ENCODE measurements around the gene MAPK13.

The MAPK13 gene

GRCh38 chr6:36120539-36120938, 9.8 kb upstream of the MAPK13 start (continued):
- no peak for TF ChIP-seq REST (tag by site-specific recombination; IDR thresholded peaks at IDR 0.05)
- no peak for TF ChIP-seq ZNF529 (tag by site-specific recombination; IDR thresholded peaks at IDR 0.05; ENCODE audit: insufficient replicate concordance)

- Histone ChIP-seq H3K27ac (ENCODE audit: extremely low read depth, low read depth, low read length) (no peak overlapping the region), H3K4me3 (ENCODE audit: low read depth, low read length) (no peak overlapping the region), H3K36me3 (ENCODE audit: control insufficient read depth in 2 of 2, insufficient read depth in 1 of 2, low read length in 2 of 2) (no peaks in the 10 kb centered on the region), H3K4me1 (ENCODE audit: control insufficient read depth, insufficient read depth, low read length) (no peaks in the 10 kb centered on the region), H3K9me3 (ENCODE audit: control insufficient read depth, insufficient read depth, low read depth, low read length) (no peaks in the 10 kb centered on the region)
- 0 out of 2 replicates have a peak, but pooled peaks have one; percentile 15 for TF ChIP-seq PATZ1 (tag by site-specific recombination; IDR thresholded peaks at IDR 0.05)
- TF ChIP-seq ZNF223 (tag by site-specific recombination; IDR thresholded peaks at IDR 0.05) = no peak
- 0 out of 2 replicates have a peak, but pooled peaks have one; percentile 11 for TF ChIP-seq KLF9 (tag by site-specific recombination; IDR thresholded peaks at IDR 0.05; ENCODE audit: low read depth)
- POLR2A ChIA-PET = interaction anchor here (1.7 to 2.2 kb wide), 2 partner anchors 76 to 93 kb away, joined by 5 to 10 read pairs; partner anchors contain the start of gene MAPK14
- CTCF ChIA-PET = interaction anchor here (0.6 to 6.9 kb wide), 13 partner anchors 11 to 639 kb away, joined by 3 to 53 read pairs (median 3); no protein-coding TSS in a partner anchor
Measured at GRCh38 chr6:36120979-36121786, 9.1 kb upstream of the MAPK13 start.

- no peak overlapping the region for H3K27ac ChIP-seq (ENCODE audit: extremely low read depth, low read depth, low read length)
Measured at GRCh38 chr6:36121787-36122494, 8.4 kb upstream of the MAPK13 start.

GRCh38 chr6:36122495-36123269, 7.6 kb upstream of the MAPK13 start:
- TF ChIP-seq ZNF311 (tag by site-specific recombination; IDR thresholded peaks at IDR 0.05; ENCODE audit: borderline replicate concordance) = no peak
- TF ChIP-seq ZNF366 (tag by site-specific recombination; conservative IDR thresholded peaks at IDR 0.05) = peak; percentile 86
- Histone ChIP-seq H3K4me3 (ENCODE audit: low read depth, low read length) (no peak overlapping the region), H3K27ac (ENCODE audit: extremely low read depth, low read depth, low read length) (no peak overlapping the region), H3K36me3 (ENCODE audit: control insufficient read depth in 2 of 2, insufficient read depth in 1 of 2, low read length in 2 of 2) (no peaks in the 10 kb centered on the region), H3K4me1 (ENCODE audit: control insufficient read depth, insufficient read depth, low read length) (no peaks in the 10 kb centered on the region), H3K9me3 (ENCODE audit: control insufficient read depth, insufficient read depth, low read depth, low read length) (no peaks in the 10 kb centered on the region)
- ChIA-PET POLR2A (interaction anchor here (1.7 kb wide), 1 partner anchor 75 kb away, joined by 5 read pairs; no protein-coding TSS in a partner anchor), CTCF (interaction anchor here (0.6 to 6.9 kb wide), 10 partner anchors 10 to 237 kb away, joined by 3 to 53 read pairs (median 4); no protein-coding TSS in a partner anchor)

More at GRCh38 chr6:36121787-36122494, 8.4 kb upstream of the MAPK13 start:
- Histone ChIP-seq H3K9me3 (ENCODE audit: control insufficient read depth, insufficient read depth, low read depth, low read length) (no peaks in the 10 kb centered on the region), H3K36me3 (ENCODE audit: control insufficient read depth in 2 of 2, insufficient read depth in 1 of 2, low read length in 2 of 2) (no peaks in the 10 kb centered on the region), H3K4me3 (ENCODE audit: low read depth, low read length) (no peak overlapping the region), H3K4me1 (ENCODE audit: control insufficient read depth, insufficient read depth, low read length) (no peaks in the 10 kb centered on the region)
- no peak for TF ChIP-seq ZNF394 (tag by site-specific recombination; IDR thresholded peaks at IDR 0.05; ENCODE audit: borderline replicate concordance)
- peak; percentile 97 for TF ChIP-seq ZNF768 (tag by site-specific recombination; IDR thresholded peaks at IDR 0.05)
- ChIA-PET POLR2A (interaction anchor here (1.7 to 2.2 kb wide), 2 partner anchors 75 to 94 kb away, joined by 5 to 10 read pairs; partner anchors contain the start of gene MAPK14), CTCF (interaction anchor here (0.6 to 6.9 kb wide), 13 partner anchors 11 to 238 kb away, joined by 3 to 53 read pairs (median 3); no protein-coding TSS in a partner anchor)

All from HEK293 (cell line).